Stomach (tissue), 9 donors: Measurements from ENCODE around the gene ADRM1. TPM values are rescaled to one million over a fixed set of nuclear protein-coding genes. Genes with fewer than 3 reads are reported as not detected.

ENCODE experiments used
- DNase-seq, 2 donors: peaks; one replicate each; pipeline versions ENCODE4 v3.0.0 to v3.0.0-alpha.2; 2013 to 2019
- H3K27ac ChIP-seq, 5 donors: fragments of 200-600 bp in 4 of 5; sonication (generic) in 4 of 5; one replicate each; pipeline ENCODE4 v1.5.1; 2013 to 2019; ENCODE audit warnings: mild to moderate bottlenecking in 1 of 5, moderate library complexity in 1 of 5
- H3K27me3 ChIP-seq, 3 donors: fragments of 200-600 bp; sonication (generic); one replicate each; pipeline ENCODE4 v1.5.1; 2017 to 2019; ENCODE audit warnings: mixed run types in 1 of 3
- H3K36me3 ChIP-seq, 4 donors: fragments of 200-600 bp; sonication (generic); 1 replicate in 3 of 4; 2 replicates in 1 of 4; pipeline ENCODE4 v1.5.1; 2016 to 2019
- H3K4me1 ChIP-seq, 4 donors: fragments of 200-600 bp; sonication (generic); one replicate each; pipeline ENCODE4 v1.5.1; 2016 to 2019
- H3K4me3 ChIP-seq, 4 donors: fragments of 200-600 bp; sonication (generic) in 3 of 4; one replicate each; pipeline ENCODE4 v1.5.1; 2016 to 2019; ENCODE audit warnings: mild to moderate bottlenecking in 1 of 4
- H3K9me3 ChIP-seq, 4 donors: fragments of 200-600 bp; sonication (generic); one replicate each; pipeline ENCODE4 v1.5.1; 2016 to 2019
- CTCF ChIP-seq, 7 experiments: fragments of 450-650 bp in 4 of 7; fragments of 200-600 bp in 3 of 7; sonication (generic) in 3 of 7; IDR thresholded peaks; one replicate each; pipeline ENCODE4 v1.5.1; 2016 to 2019; ENCODE audit warnings: antibody characterized with exemption in 7 of 7, control low read depth in 2 of 7, mild to moderate bottlenecking in 1 of 7
- EP300 ChIP-seq: sonication (generic); formaldehyde crosslinking; IDR thresholded peaks from one replicate; pipeline ENCODE4 v1.6.1; 2017; ENCODE audit warnings: antibody characterized with exemption
- POLR2A ChIP-seq, 4 donors: fragments of 450-650 bp; IDR thresholded peaks; one replicate each; pipeline ENCODE4 v1.6.1; 2016; ENCODE audit warnings: antibody characterized with exemption in 4 of 4, control low read depth in 2 of 4, mild to moderate bottlenecking in 1 of 4, moderate library complexity in 1 of 4
- POLR2AphosphoS5 ChIP-seq, 3 donors: sonication (generic); formaldehyde crosslinking; IDR thresholded peaks; one replicate each; pipeline ENCODE4 v1.6.1; 2016; ENCODE audit warnings: antibody characterized with exemption in 3 of 3
- WGBS, 5 donors: extraction: QIAGEN DNeasy Blood & Tissue Kit in 3 of 5; methylation state at CpG; one replicate each; pipeline versions ENCODE4 v1.1.5 to v1.1.7; 2013 to 2018; 5-methylcytosine and 5-hydroxymethylcytosine counted together
- intact Hi-C: fragments of 100-400 bp; cut with DNase I; formaldehyde crosslinking; loops from one replicate; pipeline ENCODE4 v1.15.1; 2023; ENCODE audit warnings: low total_unique reads
- polyA plus RNA-seq, 3 donors: library from polyadenylated mRNA; stranded (reverse); fragments of 200-250 nt; gene quantifications; one replicate each; pipeline ENCODE4 v1.2.3, GENCODE V29; 2013
- total RNA-seq, 5 donors: library from RNA; depleted of rRNA; stranded (reverse); fragments of >200 nt; gene quantifications; one replicate each; pipeline versions ENCODE4 v1.1.0 to v1.2.3, GENCODE V29; 2014 to 2016
- donor health status: healthy with polysubstance abuse.
- donor health status: Bipolar disorder and iron deficiency.
- donor health status: healthy.

Gene ADRM1
- total and polyA plus RNA-seq, 8 donors = 42.0 to 130 (median 83.7) TPM

- Histone ChIP-seq H3K9me3 (no peaks in the 10 kb centered on the region), H3K4me3 (peak overlapping the region; percentile 78 to 92 (median 82)), H3K36me3 (peaks cover 41 to 56% (median 54%) of the 10 kb centered on the region in 4 donors), H3K27ac (peak overlapping the region in 4 of 5 donors; percentile 97 to 99 (median 98)), H3K4me1 (peaks cover 26 to 60% (median 40%) of the 10 kb centered on the region in 4 donors), H3K27me3 (no peaks in the 10 kb centered on the region)
- WGBS, 5 donors = 51 to 65% (median 60%) methylated on average over 15 to 29 of the region's 29 CpGs
- no peak for DNase-seq
- intact Hi-C loops = loop anchor here (5.0 kb wide), 1 partner anchor 78 kb away; no protein-coding TSS in a partner anchor
- TF ChIP-seq POLR2A (IDR thresholded peaks at IDR 0.05) (no peak), EP300 (no peak), POLR2AphosphoS5 (IDR thresholded peaks at IDR 0.05) (no peak), CTCF (IDR thresholded peaks at IDR 0.05) (no peak)
Observed at GRCh38 chr20:62304331-62305148, 1.7 kb downstream of the ADRM1 start.

GRCh38 chr20:62305149-62305764 lies 2.5 kb downstream of the ADRM1 start:
- no peaks in the 10 kb centered on the region for H3K9me3 ChIP-seq
- no peak for DNase-seq
- intact Hi-C loops = no loop called here
- WGBS, 5 donors = 62 to 69% (median 64%) methylated on average over 13 to 18 of the region's 18 CpGs
- H3K4me1 ChIP-seq = peaks cover 26 to 60% (median 40%) of the 10 kb centered on the region in 4 donors
- H3K27ac ChIP-seq = peak overlapping the region in 3 of 5 donors; percentile 4 to 99 (median 97)
- no peaks in the 10 kb centered on the region for H3K27me3 ChIP-seq
- H3K4me3 ChIP-seq = peak overlapping the region in 2 of 4 donors; percentile 79 to 86
- TF ChIP-seq CTCF (IDR thresholded peaks at IDR 0.05) = no peak
- TF ChIP-seq EP300 = no peak
- TF ChIP-seq POLR2AphosphoS5 (IDR thresholded peaks at IDR 0.05) = no peak
- no peak for TF ChIP-seq POLR2A (IDR thresholded peaks at IDR 0.05)
- peaks cover 41 to 63% (median 61%) of the 10 kb centered on the region in 4 donors for H3K36me3 ChIP-seq

GRCh38 chr20:62305765-62306413 lies 3.1 kb downstream of the ADRM1 start:
- intact Hi-C loops = no loop called here
- DNase-seq = no peak
- peaks cover 43 to 69% (median 67%) of the 10 kb centered on the region in 4 donors for H3K36me3 ChIP-seq
- no peaks in the 10 kb centered on the region for H3K27me3 ChIP-seq
- H3K4me3 ChIP-seq = peak overlapping the region in 2 of 4 donors; percentile 79 to 86
- peaks cover 26 to 63% (median 40%) of the 10 kb centered on the region in 4 donors for H3K4me1 ChIP-seq
- no peak for TF ChIP-seq CTCF (IDR thresholded peaks at IDR 0.05)
- TF ChIP-seq POLR2A (IDR thresholded peaks at IDR 0.05) = no peak
- TF ChIP-seq EP300 = no peak
- TF ChIP-seq POLR2AphosphoS5 (IDR thresholded peaks at IDR 0.05) = no peak
- H3K27ac ChIP-seq = peak overlapping the region in 2 of 5 donors; percentile 4 to 12
- 69 to 81% (median 74%) methylated on average over 27 to 33 of the region's 33 CpGs for WGBS, 5 donors
- H3K9me3 ChIP-seq = no peaks in the 10 kb centered on the region
